B cell (primary cell): ENCODE results near the gene PNO1. TPM values are rescaled to one million over a fixed set of nuclear protein-coding genes. Genes with fewer than 3 reads are reported as not detected.

Source experiments
- ATAC-seq: fragments of 200-7000 bp; cut with Tn5 transposase; one replicate; pipeline ENCODE4 v1.10.0; 2021; ENCODE audit warnings: low read depth, mild to moderate bottlenecking, moderate number of reproducible peaks, moderate library complexity
- CTCF ChIA-PET: fragments of 350-600 bp; sonication (Branson Sonifier 250); formaldehyde crosslinking; loops from one replicate; lab custom pipeline; 2021; ENCODE audit warnings: antibody characterized with exemption, inconsistent platforms; lab: Charles Lee
- POLR2A ChIA-PET: fragments of 350-600 bp; sonication (Branson Sonifier 250); formaldehyde crosslinking; loops from one replicate; lab custom pipeline; 2021; ENCODE audit warnings: antibody characterized with exemption; lab: Charles Lee
- DNase-seq: peaks from one replicate; pipeline ENCODE4 v3.0.0; 2013
- H2AFZ ChIP-seq: 2 replicates; pipeline ENCODE4 v1.6.1; 2012; ENCODE audit warnings: mild to moderate bottlenecking, low read depth, low read length; ENCODE audit not compliant: insufficient read depth, poor library complexity, severe bottlenecking
- H3K27ac ChIP-seq, 2 donors: 1 replicate in 1 of 2; 2 replicates in 1 of 2; pipeline ENCODE4 v1.5.1; 2012 to 2013; ENCODE audit warnings: low read length in 2 of 2, mild to moderate bottlenecking in 2 of 2, moderate library complexity in 1 of 2
- H3K27me3 ChIP-seq, 4 experiments: fragments of 200-600 bp in 1 of 4; sonication (generic) in 1 of 4; replicated peaks in 1 of 4; 1 replicate in 2 of 4; 2 replicates in 2 of 4; pipeline versions ENCODE4 v1.6.1 to v1.7.0; 2013 to 2016; ENCODE audit warnings: low read length in 3 of 4, mild to moderate bottlenecking in 2 of 4, mixed read lengths in 1 of 4, moderate library complexity in 1 of 4; ENCODE audit not compliant: insufficient read depth in 4 of 4, control insufficient read depth in 3 of 4; ENCODE audit errors: control extremely low read depth in 1 of 4
- H3K36me3 ChIP-seq, 2 experiments: replicated peaks in 1 of 2; 1 replicate in 1 of 2; 2 replicates in 1 of 2; pipeline versions ENCODE4 v1.6.1 to v1.7.1; 2013; ENCODE audit warnings: low read length in 1 of 2; ENCODE audit not compliant: insufficient read depth in 2 of 2, control insufficient read depth in 1 of 2; ENCODE audit errors: control extremely low read depth in 1 of 2, extremely low read depth in 1 of 2
- H3K4me1 ChIP-seq, 2 donors: fragments of 200-600 bp in 1 of 2; sonication (generic) in 1 of 2; 1 replicate in 1 of 2; 2 replicates in 1 of 2; pipeline versions ENCODE4 v1.5.1 to v1.6.1; 2013 to 2017; ENCODE audit warnings: low read length in 2 of 2; ENCODE audit not compliant: control insufficient read depth in 2 of 2, insufficient read depth in 2 of 2
- H3K4me2 ChIP-seq: replicated peaks from 2 replicates; pipeline ENCODE3; 2012; ENCODE audit warnings: mild to moderate bottlenecking, low read depth, low read length; ENCODE audit not compliant: poor library complexity, severe bottlenecking
- H3K4me3 ChIP-seq, 5 experiments: fragments of 200-600 bp in 1 of 5; sonication (generic) in 1 of 5; 1 replicate in 3 of 5; 2 replicates in 2 of 5; pipeline versions ENCODE4 v1.5.1 to v1.7.0; 2011 to 2016; ENCODE audit warnings: low read length in 4 of 5, mild to moderate bottlenecking in 4 of 5, low read depth in 2 of 5, control low read depth in 1 of 5, moderate library complexity in 1 of 5; ENCODE audit not compliant: insufficient read depth in 1 of 5; ENCODE audit errors: control extremely low read depth in 1 of 5, extremely low read depth in 1 of 5
- H3K79me2 ChIP-seq: fragments of 200-600 bp; sonication (generic); one replicate; pipeline ENCODE4 v1.6.0; 2016; ENCODE audit warnings: low read length; ENCODE audit not compliant: control insufficient read depth, insufficient read depth
- H3K9ac ChIP-seq: fragments of 200-600 bp; sonication (generic); 2 replicates; pipeline ENCODE4 v1.6.1; 2017; ENCODE audit warnings: mild to moderate bottlenecking, low read length, moderate library complexity
- H3K9me3 ChIP-seq, 3 donors: one replicate each; pipeline versions ENCODE4 v1.6.1 to v1.7.1; 2013; ENCODE audit warnings: low read length in 2 of 3; ENCODE audit not compliant: control insufficient read depth in 2 of 3, insufficient read depth in 1 of 3; ENCODE audit errors: control extremely low read depth in 1 of 3
- H4K20me1 ChIP-seq: 2 replicates; pipeline ENCODE4 v1.6.0; 2012; ENCODE audit warnings: mild to moderate bottlenecking, low read length; ENCODE audit not compliant: insufficient read depth, control insufficient read depth, poor library complexity, severe bottlenecking
- H3K27ac Mint-ChIP-seq: one replicate; pipeline ENCODE4 v1.8.0; 2021; ENCODE audit warnings: mixed read lengths
- H3K27me3 Mint-ChIP-seq: one replicate; pipeline ENCODE4 v1.8.0; 2021; ENCODE audit warnings: mixed read lengths
- H3K4me1 Mint-ChIP-seq: one replicate; pipeline ENCODE4 v1.8.0; 2021; ENCODE audit warnings: mixed read lengths
- H3K4me3 Mint-ChIP-seq: one replicate; pipeline ENCODE4 v1.8.0; 2021; ENCODE audit warnings: mixed read lengths
- H3K9me3 Mint-ChIP-seq: one replicate; pipeline ENCODE4 v1.8.0; 2022; ENCODE audit warnings: mixed read lengths; ENCODE audit not compliant: insufficient read depth
- EZH2 ChIP-seq: IDR thresholded peaks from 2 replicates; pipeline ENCODE4 v1.6.1; 2012; ENCODE audit warnings: borderline replicate concordance, low read depth, mild to moderate bottlenecking, moderate library complexity, low read length; ENCODE audit not compliant: insufficient read depth, poor library complexity, severe bottlenecking
- whole genome bisulfite sequencing: methylation state at CpG from one replicate; pipeline ENCODE4 v1.1.5; 2013; ENCODE audit warnings: missing lambda C conversion rate; ENCODE audit not compliant: insufficient coverage; 5-methylcytosine and 5-hydroxymethylcytosine counted together
- intact Hi-C: fragments of 100-400 bp; cut with micrococcal nuclease; formaldehyde crosslinking; loops from one replicate; pipeline ENCODE4 v1.10.0; 2022
- polyA plus RNA-seq: library from polyadenylated mRNA; depleted of rRNA; stranded (reverse); fragments of >200 nt; gene quantifications from 2 replicates; pipeline ENCODE4 v1.2.3, GENCODE V29; 2012
- total RNA-seq, 2 donors: library from RNA; stranded (reverse); fragments of 120-200 nt in 1 of 2; gene quantifications; 1 replicate in 1 of 2; 2 replicates in 1 of 2; pipeline versions ENCODE4 v1.2.3 to v1.2.4, GENCODE V29; 2013 to 2022
- TF ChIP-seq, protein P1 (sequence below): fragments of 200-600 bp; IDR thresholded peaks from one replicate; pipeline ENCODE4 v1.8.0; 2022; ENCODE audit warnings: antibody characterized with exemption, mild to moderate bottlenecking

The PNO1 gene
- total and polyA plus RNA-seq, 2 donors (not counting 1 experiment from before 2014, with no cell fraction given) = 4.7 to 12.3 TPM

DNA sequence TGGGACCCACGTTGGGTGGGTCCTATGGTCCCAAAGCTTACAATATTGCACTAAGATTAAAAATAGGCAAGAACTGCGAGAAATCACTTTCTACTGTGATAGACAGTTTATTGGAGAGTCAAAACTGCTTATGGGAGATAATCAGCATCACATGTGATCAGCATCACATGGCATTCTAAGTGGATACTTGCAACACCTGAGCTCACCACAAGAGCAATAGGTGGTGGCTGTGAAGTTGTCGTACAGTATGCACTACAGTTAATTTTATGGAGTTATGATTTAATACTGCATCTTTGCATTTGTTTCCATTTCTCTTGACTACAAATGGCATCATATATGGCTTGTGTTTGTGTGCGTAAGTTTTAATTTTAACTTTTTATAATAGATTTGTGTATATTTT lies 11.6 kb downstream of the PNO1 start:
- WGBS = no CpG with 5 or more reads among the region's 4 CpGs
- H2AFZ ChIP-seq = no peak overlapping the region
- no peak overlapping the region for H3K4me3 ChIP-seq
- H3K27me3 Mint-ChIP-seq = no peaks in the 10 kb centered on the region
- peaks cover 9 to 46% of the 10 kb centered on the region in 2 experiments for H3K36me3 ChIP-seq
- intact Hi-C loops = no loop called here
- no peak overlapping the region for H3K27ac ChIP-seq
- no peaks in the 10 kb centered on the region for H4K20me1 ChIP-seq
- no peak for DNase-seq
- no peak overlapping the region for H3K9ac ChIP-seq
- H3K4me1 Mint-ChIP-seq = peaks cover 20% of the 10 kb centered on the region
- POLR2A ChIA-PET = no interaction called here
- H3K9me3 Mint-ChIP-seq = no peaks in the 10 kb centered on the region
- TF ChIP-seq, protein P1, sequence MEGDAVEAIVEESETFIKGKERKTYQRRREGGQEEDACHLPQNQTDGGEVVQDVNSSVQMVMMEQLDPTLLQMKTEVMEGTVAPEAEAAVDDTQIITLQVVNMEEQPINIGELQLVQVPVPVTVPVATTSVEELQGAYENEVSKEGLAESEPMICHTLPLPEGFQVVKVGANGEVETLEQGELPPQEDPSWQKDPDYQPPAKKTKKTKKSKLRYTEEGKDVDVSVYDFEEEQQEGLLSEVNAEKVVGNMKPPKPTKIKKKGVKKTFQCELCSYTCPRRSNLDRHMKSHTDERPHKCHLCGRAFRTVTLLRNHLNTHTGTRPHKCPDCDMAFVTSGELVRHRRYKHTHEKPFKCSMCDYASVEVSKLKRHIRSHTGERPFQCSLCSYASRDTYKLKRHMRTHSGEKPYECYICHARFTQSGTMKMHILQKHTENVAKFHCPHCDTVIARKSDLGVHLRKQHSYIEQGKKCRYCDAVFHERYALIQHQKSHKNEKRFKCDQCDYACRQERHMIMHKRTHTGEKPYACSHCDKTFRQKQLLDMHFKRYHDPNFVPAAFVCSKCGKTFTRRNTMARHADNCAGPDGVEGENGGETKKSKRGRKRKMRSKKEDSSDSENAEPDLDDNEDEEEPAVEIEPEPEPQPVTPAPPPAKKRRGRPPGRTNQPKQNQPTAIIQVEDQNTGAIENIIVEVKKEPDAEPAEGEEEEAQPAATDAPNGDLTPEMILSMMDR = no peak
- TF ChIP-seq EZH2 = no peak
- H3K27ac Mint-ChIP-seq = no peak overlapping the region
- CTCF ChIA-PET = interaction anchor here (0.6 to 3.3 kb wide), 11 partner anchors 11 to 272 kb away, joined by 3 to 13 read pairs (median 4); partner anchors contain the start of gene PNO1
- H3K4me3 Mint-ChIP-seq = no peak overlapping the region
- H3K27me3 ChIP-seq = no peaks in the 10 kb centered on the region
- peaks cover 5% of the 10 kb centered on the region for H3K79me2 ChIP-seq
- H3K9me3 ChIP-seq = no peaks in the 10 kb centered on the region
- no peak for ATAC-seq
- no peak overlapping the region for H3K4me2 ChIP-seq
- peaks cover 12 to 15% of the 10 kb centered on the region in 2 donors for H3K4me1 ChIP-seq

- H3K9me3 Mint-ChIP-seq = no peaks in the 10 kb centered on the region
- no peak overlapping the region for H3K4me2 ChIP-seq
- ATAC-seq (no peak), DNase-seq (no peak)
- H3K9ac ChIP-seq = no peak overlapping the region
- H3K36me3 ChIP-seq = peaks cover 11 to 43% of the 10 kb centered on the region in 2 experiments
- TF ChIP-seq, protein P1 = no peak
- TF ChIP-seq EZH2 = no peak
- H3K4me1 ChIP-seq = peaks cover 16 to 18% of the 10 kb centered on the region in 2 donors
- ChIA-PET POLR2A (interaction anchor here (0.7 kb wide), 2 partner anchors 88 to 670 kb away, joined by 4 to 7 read pairs; no protein-coding TSS in a partner anchor), CTCF (interaction anchor here (1.3 to 3.3 kb wide), 3 partner anchors 13 to 14 kb away, joined by 3 to 13 read pairs (median 8); partner anchors contain the start of gene PNO1)
- intact Hi-C loops = no loop called here
- no peak overlapping the region for H2AFZ ChIP-seq
- H3K9me3 ChIP-seq = no peaks in the 10 kb centered on the region
- no peaks in the 10 kb centered on the region for H4K20me1 ChIP-seq
- H3K4me3 ChIP-seq = no peak overlapping the region
- no peak overlapping the region for H3K27ac ChIP-seq
- 99% methylated on average over 6 of the region's 7 CpGs for whole genome bisulfite sequencing
- peaks cover 22% of the 10 kb centered on the region for H3K4me1 Mint-ChIP-seq
- H3K79me2 ChIP-seq = peaks cover 4% of the 10 kb centered on the region
- no peaks in the 10 kb centered on the region for H3K27me3 ChIP-seq
- no peak overlapping the region for H3K27ac Mint-ChIP-seq
- H3K4me3 Mint-ChIP-seq = no peak overlapping the region
- no peaks in the 10 kb centered on the region for H3K27me3 Mint-ChIP-seq
Observed at GRCh38 chr2:68171146-68171545, 13.5 kb downstream of the PNO1 start.
